NCI-H345 treated with DMSO at 0.1 percent for 48 hours (cell line): Measurements from ENCODE around the gene SLC44A4.
"Not testable (repeated sequence)": the region's sequence is repeated elsewhere in the genome, so short reads cannot be mapped to it uniquely, and the experiment has no call there.

Experiments used
- DNase-seq: peaks from one replicate; lab custom pipeline; 2025; ENCODE audit not compliant: unreplicated experiment; lab: John Stamatoyannopoulos, UW

Gene SLC44A4

GRCh38 chr6:31880616-31881015 is 1.8 kb upstream of the SLC44A4 start:
- no peak for DNase-seq

- no peak for DNase-seq
These were observed 1.1 kb upstream of the SLC44A4 start for GRCh38 chr6:31879901-31880300.

- DNase-seq = no peak
These were observed 346 bp upstream of the SLC44A4 start for GRCh38 chr6:31879143-31879542.

DNA sequence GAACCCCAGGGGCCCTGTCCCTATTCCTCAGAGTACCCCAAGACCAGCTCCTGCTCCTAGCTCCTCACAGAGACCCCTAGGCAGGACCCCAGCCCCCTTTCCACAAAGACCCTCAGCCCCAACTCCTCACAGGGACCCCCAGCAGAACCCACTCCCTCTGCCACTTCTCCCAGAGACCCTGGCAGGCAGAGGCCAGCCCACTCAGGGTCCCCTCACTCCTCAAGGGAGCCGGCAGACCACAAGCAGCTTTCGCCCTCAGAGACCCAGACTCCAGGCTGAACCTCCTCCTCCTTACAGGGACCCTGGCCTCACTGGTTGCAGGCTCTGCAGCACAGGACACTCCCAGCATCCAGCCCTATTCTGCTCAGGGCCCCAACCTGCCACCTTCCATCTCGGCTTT is 575 bp downstream of the SLC44A4 start:
- DNase-seq = no peak

DNA sequence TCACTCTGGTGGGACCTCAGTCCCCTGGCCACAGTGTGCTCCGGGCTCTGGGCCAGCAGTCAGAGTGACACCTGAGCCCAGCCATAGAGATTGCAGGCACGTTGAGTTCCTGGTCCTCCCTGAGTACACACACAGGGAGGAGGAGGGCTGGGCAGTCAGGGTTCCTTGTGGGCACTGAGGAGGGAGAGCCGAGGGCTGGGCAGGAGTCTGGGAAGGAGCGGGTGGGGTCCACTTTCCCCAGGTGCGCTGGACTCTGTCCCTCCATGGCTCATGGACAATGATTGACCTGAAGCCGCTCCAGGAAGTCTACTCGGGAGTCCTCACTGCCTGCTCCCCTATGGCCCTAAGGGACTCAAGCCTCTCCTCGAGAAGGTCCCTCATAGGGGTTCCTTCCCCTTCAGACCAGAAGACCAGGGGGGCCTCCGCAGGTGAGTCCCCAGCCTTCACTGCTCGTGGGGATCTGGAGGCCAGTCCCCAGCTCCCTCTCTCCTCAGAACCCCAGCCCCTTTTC is 1.1 kb downstream of the SLC44A4 start:
- DNase-seq = no peak

- DNase-seq = no peak
These were observed 1.6 kb downstream of the SLC44A4 start for GRCh38 chr6:31877125-31877650.

GRCh38 chr6:31876357-31876756 is 2.4 kb downstream of the SLC44A4 start:
- DNase-seq = no peak

DNA sequence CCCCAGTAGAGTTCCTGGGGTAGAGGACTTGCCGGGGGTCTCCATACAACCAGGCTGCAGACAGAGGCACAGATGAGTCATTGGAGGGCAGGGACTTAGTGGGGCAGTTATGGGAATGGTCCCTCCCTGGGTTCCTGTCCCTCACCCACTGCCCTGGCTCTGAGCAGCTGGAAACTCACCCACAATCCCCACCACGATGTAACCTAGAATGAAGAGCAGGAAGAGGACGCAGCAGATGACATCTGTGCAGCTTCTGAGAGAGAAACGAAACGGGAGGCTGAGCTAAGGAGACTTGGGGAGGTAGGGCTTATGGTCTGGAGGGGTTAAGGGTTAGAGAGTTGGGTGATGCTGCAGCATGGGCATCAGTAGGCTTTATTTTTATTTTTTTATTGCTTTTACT is 2.9 kb downstream of the SLC44A4 start:
- no peak for DNase-seq

DNA sequence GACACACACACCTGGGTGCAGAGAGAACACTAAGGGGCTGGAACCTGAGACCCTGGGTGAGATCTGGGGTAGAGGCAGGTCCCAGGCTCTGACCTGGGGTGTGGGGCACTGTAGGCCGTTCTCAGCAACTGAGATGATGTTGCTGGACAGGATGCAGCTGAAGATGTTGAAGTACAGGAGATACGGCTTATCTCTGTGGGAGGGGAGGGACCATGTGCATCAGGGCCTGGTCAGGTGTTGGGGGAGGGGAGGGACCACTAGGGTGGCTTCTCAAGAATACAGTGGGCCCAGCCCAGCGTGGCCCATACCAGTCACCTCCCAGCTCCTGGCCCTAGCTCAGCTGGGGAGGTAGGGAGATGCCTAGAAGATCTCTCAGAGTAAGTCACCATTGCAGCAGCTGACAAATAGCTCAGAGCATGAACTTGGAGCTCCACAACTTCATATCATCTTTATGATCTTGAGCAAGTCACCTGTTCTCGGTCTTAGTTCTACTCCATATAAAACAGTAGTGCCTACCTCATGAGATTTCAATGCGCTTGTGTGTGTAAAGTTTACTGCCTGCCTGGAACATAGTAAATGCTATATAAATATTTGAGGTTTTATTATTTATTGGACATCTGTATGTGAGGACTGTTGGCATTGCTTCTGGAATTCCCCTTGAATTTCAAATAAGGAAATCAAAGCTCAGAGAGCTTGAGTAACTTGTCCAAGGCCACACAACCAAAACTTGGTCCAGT is 3.8 kb downstream of the SLC44A4 start:
- no peak for DNase-seq

DNA sequence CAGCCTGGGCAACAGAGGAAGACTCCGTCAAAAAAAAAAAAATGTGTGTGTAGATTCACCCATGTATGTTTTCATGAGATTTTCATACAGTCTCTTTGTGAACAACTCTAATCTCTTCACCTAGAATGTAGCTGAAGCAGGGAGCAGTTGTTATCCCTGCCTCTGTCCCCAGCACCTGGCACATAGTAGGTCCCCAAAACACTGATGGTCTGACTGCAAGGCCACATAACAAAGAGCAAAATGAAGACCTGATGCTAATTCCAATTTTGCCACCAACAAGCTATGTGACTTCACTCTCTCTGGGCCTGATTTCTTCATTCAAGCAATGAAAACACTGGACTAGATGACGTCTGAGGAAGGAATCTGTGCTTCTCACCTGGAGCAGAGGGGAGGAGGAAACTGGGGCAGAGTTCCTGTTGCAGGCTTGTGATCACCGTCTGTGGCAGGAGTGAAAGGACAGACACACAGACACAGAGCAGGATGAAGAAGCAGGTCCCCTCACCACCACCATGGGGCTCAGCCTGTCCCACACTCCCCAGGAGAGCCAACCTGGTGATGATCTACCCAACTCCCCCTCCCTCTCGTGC is 4.6 kb downstream of the SLC44A4 start:
- no peak for DNase-seq

DNA sequence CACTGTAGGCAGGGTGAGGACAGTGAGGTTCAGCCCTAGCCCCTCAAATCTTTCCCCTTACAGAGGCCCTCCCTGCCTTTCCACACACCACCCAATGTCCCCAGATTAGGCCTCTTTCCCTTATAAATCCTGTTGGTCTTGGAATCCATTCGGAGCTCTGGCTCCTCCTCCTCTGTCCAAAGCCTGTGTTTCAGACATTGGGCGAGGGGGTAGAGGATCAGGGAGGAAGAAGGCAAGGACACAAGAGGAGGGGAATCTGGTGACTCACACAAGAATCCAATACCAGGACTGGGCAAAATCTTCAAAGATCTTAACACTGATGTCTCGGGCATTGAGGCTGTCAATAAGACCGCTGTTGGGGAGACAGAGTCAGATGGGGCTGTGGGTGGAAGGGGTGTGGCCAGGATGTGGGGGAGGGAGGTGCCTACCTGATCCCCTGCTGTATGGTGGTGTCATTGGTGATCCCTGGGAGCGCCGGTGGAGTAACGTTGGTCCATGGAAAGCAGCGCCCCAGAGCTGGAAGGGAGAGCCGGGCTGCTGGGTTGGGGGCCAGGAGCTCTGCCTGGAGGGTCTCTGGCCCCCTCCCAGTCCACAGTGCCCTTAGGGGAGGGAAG is 7.6 kb downstream of the SLC44A4 start:
- DNase-seq = no peak

- no peak for DNase-seq
These were observed 8.3 kb downstream of the SLC44A4 start for GRCh38 chr6:31870385-31870921.

- no peak for DNase-seq
These were observed 9.5 kb downstream of the SLC44A4 start for GRCh38 chr6:31869343-31869742.

DNA sequence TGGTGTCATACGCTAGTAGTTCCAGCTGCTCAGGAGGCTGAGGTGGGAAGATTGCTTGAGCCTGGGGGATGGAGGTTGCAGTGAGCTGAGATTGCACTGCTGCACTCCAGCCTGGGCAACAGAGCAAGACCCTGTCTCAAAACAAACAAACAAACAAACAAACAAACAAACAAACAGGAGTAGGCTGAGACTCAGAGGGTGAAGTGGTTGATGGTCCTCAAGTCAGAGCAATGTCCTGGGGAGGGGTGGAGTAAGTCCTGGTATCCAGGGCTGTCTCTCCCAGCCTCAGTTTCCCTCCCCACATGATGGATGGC is 10.2 kb downstream of the SLC44A4 start:
- DNase-seq = not testable (repeated sequence)

GRCh38 chr6:31865205-31866118 is 13.3 kb downstream of the SLC44A4 start:
- DNase-seq = no peak

GRCh38 chr6:31864818-31865204 is 14.0 kb downstream of the SLC44A4 start:
- no peak for DNase-seq

- not testable (repeated sequence) for DNase-seq
These were observed 14.7 kb downstream of the SLC44A4 start for GRCh38 chr6:31864123-31864562.

- DNase-seq = peak; percentile 99
These were observed 16.2 kb downstream of the SLC44A4 start, which contains the start of gene NEU1 for GRCh38 chr6:31862344-31863235. TSS of gene NEU1 (minus strand) at chr6:31862821. CDS start at chr6:31862776, 45 bp downstream.

GRCh38 chr6:31861919-31862343 is 16.9 kb downstream of the SLC44A4 start:
- DNase-seq = no peak

DNA sequence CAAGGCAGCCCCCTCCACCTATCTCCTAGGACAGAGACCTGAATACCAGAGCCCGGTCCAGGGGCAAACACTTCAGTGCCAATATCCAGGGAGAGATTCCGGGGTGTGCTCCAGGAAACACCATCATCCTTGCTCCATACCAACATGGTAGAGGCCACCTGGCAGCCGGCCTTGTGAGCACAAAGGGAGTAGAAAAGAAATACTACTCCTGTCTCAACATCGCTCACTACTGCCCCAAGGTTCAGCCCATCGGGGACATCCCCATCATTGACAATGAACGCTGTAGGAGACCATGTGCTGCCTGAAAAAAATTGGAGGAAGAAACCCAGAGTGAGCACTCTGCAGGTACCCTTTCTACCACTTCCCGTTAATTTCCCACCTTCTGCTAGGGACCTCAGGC is 17.6 kb downstream of the SLC44A4 start:
- DNase-seq = no peak
